ENCODE data around the gene MAP2K1.
"Not testable (repeated sequence)": the region's sequence is repeated elsewhere in the genome, so short reads cannot be mapped to it uniquely, and the experiment has no call there.

Gene MAP2K1

GRCh38 chr15:66422347-66422746 is 35.6 kb downstream of the MAP2K1 start:
- DNase-seq, result no peak

- no peak for DNase-seq
These were observed 36.4 kb downstream of the MAP2K1 start for GRCh38 chr15:66423149-66423548.

- DNase-seq, result no peak
These were observed 38.4 kb downstream of the MAP2K1 start for GRCh38 chr15:66424963-66425612.

- DNase-seq, result no peak
These were observed 39.1 kb downstream of the MAP2K1 start for GRCh38 chr15:66425837-66426236.

GRCh38 chr15:66429117-66429516 is 42.4 kb downstream of the MAP2K1 start:
- no peak for DNase-seq

- no peak for DNase-seq
These were observed 42.8 kb downstream of the MAP2K1 start for GRCh38 chr15:66429546-66429945.

GRCh38 chr15:66430627-66431255 is 44.0 kb downstream of the MAP2K1 start:
- DNase-seq, result no peak

- no peak for DNase-seq
These were observed 47.0 kb downstream of the MAP2K1 start for GRCh38 chr15:66433726-66434125.

GRCh38 chr15:66440501-66440900 is 53.8 kb downstream of the MAP2K1 start:
- no peak for DNase-seq

- no peak for DNase-seq
These were observed 65.7 kb downstream of the MAP2K1 start for GRCh38 chr15:66452420-66452819.

- no peak for DNase-seq
These were observed 66.4 kb downstream of the MAP2K1 start for GRCh38 chr15:66452971-66453580.

GRCh38 chr15:66454143-66454542 is 67.4 kb downstream of the MAP2K1 start:
- no peak for DNase-seq

- no peak for DNase-seq
These were observed 69.5 kb downstream of the MAP2K1 start for GRCh38 chr15:66456211-66456610.

GRCh38 chr15:66459818-66460615 is 73.3 kb downstream of the MAP2K1 start:
- no peak for DNase-seq

- DNase-seq, result not testable (repeated sequence)
These were observed 74.6 kb downstream of the MAP2K1 start for GRCh38 chr15:66461294-66461693.

GRCh38 chr15:66461917-66462316 is 75.2 kb downstream of the MAP2K1 start:
- no peak for DNase-seq

GRCh38 chr15:66462627-66463026 is 75.9 kb downstream of the MAP2K1 start:
- no peak for DNase-seq

- not testable (repeated sequence) for DNase-seq
These were observed 78.6 kb downstream of the MAP2K1 start for GRCh38 chr15:66465294-66465693.

- DNase-seq, result not testable (repeated sequence)
These were observed 80.7 kb downstream of the MAP2K1 start for GRCh38 chr15:66467162-66468040.

GRCh38 chr15:66470825-66471224 is 84.1 kb downstream of the MAP2K1 start:
- not testable (repeated sequence) for DNase-seq

- DNase-seq, result no peak
These were observed 85.7 kb downstream of the MAP2K1 start for GRCh38 chr15:66472176-66472999.
